Testis (tissue), 2 donors: Measurements from ENCODE around the gene TMEM225B.

ENCODE experiments used
- POLR2A ChIP-seq: fragments of 450-650 bp; IDR thresholded peaks from one replicate; pipeline ENCODE4 v1.6.1; 2017; ENCODE audit warnings: antibody characterized with exemption, mild to moderate bottlenecking, moderate library complexity
- TF ChIP-seq, protein P1 (sequence below), 3 experiments: fragments of 450-650 bp in 2 of 3; fragments of 200-600 bp in 1 of 3; sonication (generic) in 1 of 3; IDR thresholded peaks; one replicate each; pipeline ENCODE4 v1.5.1; 2016 to 2019; ENCODE audit warnings: antibody characterized with exemption in 3 of 3, mild to moderate bottlenecking in 2 of 3, moderate library complexity in 1 of 3

DNA sequence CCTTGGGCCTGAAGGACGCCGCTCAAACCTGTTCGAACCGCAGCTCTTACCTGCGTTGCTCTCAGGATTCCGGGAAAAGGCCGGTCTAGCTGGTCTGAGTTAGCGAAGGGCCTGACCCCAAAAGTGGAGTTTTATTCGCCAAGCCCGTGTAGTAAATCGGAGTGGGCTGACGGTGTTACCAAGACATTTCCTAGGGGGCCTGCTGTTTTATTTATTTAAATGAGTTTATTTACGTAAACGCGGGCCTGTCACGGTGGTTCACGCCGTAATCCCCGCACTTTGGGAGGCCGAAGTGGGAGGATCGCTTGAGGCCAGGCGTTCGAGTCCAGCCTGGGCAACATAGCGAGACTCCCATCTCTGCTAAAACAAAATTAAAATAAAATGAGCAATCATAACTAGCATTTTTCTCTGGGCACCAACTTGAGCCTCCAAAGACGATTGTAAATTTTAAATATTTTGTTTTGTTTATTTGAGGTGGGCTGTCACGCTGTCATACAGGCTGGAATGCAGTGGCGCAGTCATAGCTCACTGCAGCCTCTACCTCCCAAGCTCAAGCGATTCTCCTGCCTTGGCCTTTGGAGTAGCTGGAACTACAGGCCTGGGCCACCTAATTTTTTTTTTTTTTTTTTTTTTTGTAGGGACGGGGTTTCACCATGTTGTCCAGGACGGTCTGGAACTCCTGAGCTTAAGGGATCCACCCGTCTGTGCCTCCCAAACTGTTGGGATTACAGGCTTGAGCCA is 38.7 kb upstream of the TMEM225B start:
- TF ChIP-seq, protein P1, sequence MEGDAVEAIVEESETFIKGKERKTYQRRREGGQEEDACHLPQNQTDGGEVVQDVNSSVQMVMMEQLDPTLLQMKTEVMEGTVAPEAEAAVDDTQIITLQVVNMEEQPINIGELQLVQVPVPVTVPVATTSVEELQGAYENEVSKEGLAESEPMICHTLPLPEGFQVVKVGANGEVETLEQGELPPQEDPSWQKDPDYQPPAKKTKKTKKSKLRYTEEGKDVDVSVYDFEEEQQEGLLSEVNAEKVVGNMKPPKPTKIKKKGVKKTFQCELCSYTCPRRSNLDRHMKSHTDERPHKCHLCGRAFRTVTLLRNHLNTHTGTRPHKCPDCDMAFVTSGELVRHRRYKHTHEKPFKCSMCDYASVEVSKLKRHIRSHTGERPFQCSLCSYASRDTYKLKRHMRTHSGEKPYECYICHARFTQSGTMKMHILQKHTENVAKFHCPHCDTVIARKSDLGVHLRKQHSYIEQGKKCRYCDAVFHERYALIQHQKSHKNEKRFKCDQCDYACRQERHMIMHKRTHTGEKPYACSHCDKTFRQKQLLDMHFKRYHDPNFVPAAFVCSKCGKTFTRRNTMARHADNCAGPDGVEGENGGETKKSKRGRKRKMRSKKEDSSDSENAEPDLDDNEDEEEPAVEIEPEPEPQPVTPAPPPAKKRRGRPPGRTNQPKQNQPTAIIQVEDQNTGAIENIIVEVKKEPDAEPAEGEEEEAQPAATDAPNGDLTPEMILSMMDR (IDR thresholded peaks at IDR 0.05): no peak
- no peak for TF ChIP-seq POLR2A
